GM12878 (cell line): Measurements from ENCODE around the gene VARS1. TPM values are rescaled to one million over a fixed set of nuclear protein-coding genes. Genes with fewer than 3 reads are reported as not detected.

ENCODE experiments used
- ATAC-seq: fragments of 200-7000 bp; cut with Tn5 transposase; 3 replicates; pipeline ENCODE4 v1.9.1; 2020; ENCODE audit warnings: mild to moderate bottlenecking, moderate library complexity
- BruUV-seq: library from RNA; stranded (reverse); fragments of 400-500 nt; replicated peaks from 2 replicates; lab custom pipeline; 2021; lab: Mats Ljungman, UMichigan
- CTCF ChIA-PET: fragments of 300-600 bp; sonication (Branson Sonifier 250); formaldehyde crosslinking; extraction: SDS; loops from one replicate; lab custom pipeline; 2021; ENCODE audit warnings: inconsistent platforms; lab: Yijun Ruan, JAX
- POLR2A ChIA-PET: fragments of 350-600 bp; formaldehyde crosslinking; extraction: SDS; loops from one replicate; lab custom pipeline; 2021; ENCODE audit warnings: inconsistent platforms; lab: Charles Lee
- RAD21 ChIA-PET: fragments of 300-600 bp; sonication (Branson Sonifier 250); formaldehyde crosslinking; loops from one replicate; lab custom pipeline; 2023; ENCODE audit warnings: antibody characterized with exemption; ENCODE audit not compliant: unreplicated experiment; lab: Charles Lee
- SMC1A ChIA-PET: fragments of 300-600 bp; sonication (Branson Sonifier 250); formaldehyde crosslinking; loops from one replicate; lab custom pipeline; 2023; ENCODE audit not compliant: unreplicated experiment, uncharacterized antibody; lab: Charles Lee
- DNase-seq: peaks from one replicate; pipeline ENCODE4 v3.0.0-alpha.2; 2011; ENCODE audit warnings: low read depth, low spot score
- FAIRE-seq: peaks from 3 replicates; lab custom pipeline; 2011; peaks lifted over from hg19 to GRCh38; lab: Jason Lieb, UNC
- H2AFZ ChIP-seq: 2 replicates; pipeline ENCODE4 v1.6.0; 2011; ENCODE audit warnings: low read depth, low read length, control low read depth; ENCODE audit not compliant: control insufficient read depth
- H3K27ac ChIP-seq: 2 replicates; pipeline ENCODE4 v1.5.1; 2011; ENCODE audit warnings: control low read depth; ENCODE audit not compliant: control insufficient read depth, insufficient read depth
- H3K27me3 ChIP-seq, 2 experiments: replicated peaks in 1 of 2; 2 replicates each; pipeline versions ENCODE4 v1.6.0 to v1.6.1; 2011; ENCODE audit warnings: low read length in 1 of 2; ENCODE audit not compliant: control insufficient read depth in 2 of 2, insufficient read depth in 2 of 2
- H3K36me3 ChIP-seq, 2 experiments: 2 replicates each; pipeline ENCODE4 v1.5.1; 2011; ENCODE audit warnings: low read length in 1 of 2; ENCODE audit not compliant: control insufficient read depth in 2 of 2, insufficient read depth in 2 of 2
- H3K4me1 ChIP-seq: 2 replicates; pipeline ENCODE4 v1.6.1; 2011; ENCODE audit warnings: mild to moderate bottlenecking, low read length, moderate library complexity, mixed read lengths; ENCODE audit not compliant: control insufficient read depth, insufficient read depth
- H3K4me2 ChIP-seq: 2 replicates; pipeline ENCODE4 v1.6.0; 2011; ENCODE audit warnings: control low read depth; ENCODE audit not compliant: control insufficient read depth, insufficient read depth
- H3K4me3 ChIP-seq: fragments of 200-600 bp; sonication (generic); 2 replicates; pipeline ENCODE4 v1.5.1; 2016
- H3K79me2 ChIP-seq: 2 replicates; pipeline ENCODE4 v1.6.0; 2011; ENCODE audit warnings: low read length; ENCODE audit not compliant: control insufficient read depth, insufficient read depth
- H3K9ac ChIP-seq: 2 replicates; pipeline ENCODE4 v1.8.0; 2011; ENCODE audit warnings: low read length, control low read depth, mixed read lengths; ENCODE audit not compliant: control insufficient read depth, insufficient read depth
- H3K9me3 ChIP-seq: replicated peaks from 3 replicates; pipeline ENCODE4 v1.5.1; 2011; ENCODE audit warnings: mild to moderate bottlenecking, low read length; ENCODE audit not compliant: control insufficient read depth, insufficient read depth
- H4K20me1 ChIP-seq: 2 replicates; pipeline ENCODE4 v1.6.0; 2011; ENCODE audit not compliant: control insufficient read depth, insufficient read depth
- BACH1 ChIP-seq: fragments of 450-650 bp; IDR thresholded peaks from 2 replicates; pipeline ENCODE4 v1.6.1; 2017; ENCODE audit warnings: mild to moderate bottlenecking, borderline replicate concordance
- KDM1A ChIP-seq: fragments of 200-600 bp; sonication (generic); IDR thresholded peaks from 2 replicates; pipeline ENCODE4 v1.6.1; 2016; ENCODE audit warnings: borderline replicate concordance
- PAX5 ChIP-seq: IDR thresholded peaks from 2 replicates; pipeline ENCODE4 v1.6.1; 2011; ENCODE audit warnings: low read depth, low read length, borderline replicate concordance
- PML ChIP-seq: IDR thresholded peaks from 2 replicates; pipeline ENCODE4 v1.6.1; 2012; ENCODE audit warnings: low read length, inconsistent platforms
- YY1 ChIP-seq: IDR thresholded peaks from 2 replicates; pipeline ENCODE4 v1.6.1; 2011; ENCODE audit warnings: low read depth, mild to moderate bottlenecking, low read length
- WGBS: methylation state at CpG from one replicate; pipeline ENCODE4 v1.1.6; 2016; ENCODE audit warnings: low lambda C conversion rate; ENCODE audit not compliant: insufficient replicate concordance, insufficient coverage; ENCODE audit errors: missing lambda C conversion rate; 5-methylcytosine and 5-hydroxymethylcytosine counted together
- in situ Hi-C: fragments of 300-500 bp; cut with MboI; formaldehyde crosslinking; loops from 9 replicates; pipeline ENCODE4 v1.14.3; 2018; ENCODE audit warnings: mixed read lengths
- intact Hi-C: fragments of 100-400 bp; cut with micrococcal nuclease; formaldehyde crosslinking; loops from one replicate; pipeline ENCODE4 v1.14.2; 2022; ENCODE audit not compliant: unreplicated experiment
- polyA plus RNA-seq, 11 experiments: library from polyadenylated mRNA; depleted of rRNA in 4 of 11; unstranded in 6 of 11; stranded (reverse) in 5 of 11; fragments of >200 nt; fragmentation: Nextera tagmentation in 4 of 11; fragmentation: Illumina TruSeq in 1 of 11; extraction: Ambion mirVana in 4 of 11; extraction: Trizol in 1 of 11; gene quantifications; 1 replicate in 1 of 11; 2 replicates in 10 of 11; pipeline versions ENCODE4 v1.2.1 to v1.2.3, GENCODE V29; 2011 to 2016; ENCODE audit warnings: inconsistent platforms in 2 of 11, missing spikeins in 2 of 11, low read depth in 1 of 11
- total RNA-seq, 4 experiments: library from RNA; depleted of rRNA in 3 of 4; stranded (reverse); fragments of >200 nt in 3 of 4; fragmentation: Illumina TruSeq in 1 of 4; extraction: Trizol in 1 of 4; gene quantifications; 2 replicates each; pipeline versions ENCODE4 v1.2.1 to v1.2.3, GENCODE V29; 2013 to 2021
- TF ChIP-seq, protein P1 (sequence below): IDR thresholded peaks from 2 replicates; pipeline ENCODE4 v1.6.1; 2011; ENCODE audit warnings: mild to moderate bottlenecking, low read depth, low read length, moderate library complexity; ENCODE audit not compliant: insufficient replicate concordance
- TF ChIP-seq, protein P2 (sequence below): fragments of 450-650 bp; conservative IDR thresholded peaks from 2 replicates; pipeline ENCODE4 v1.6.1; 2017; ENCODE audit warnings: mild to moderate bottlenecking, moderate library complexity
- TF ChIP-seq, protein P3 (sequence below): IDR thresholded peaks from 2 replicates; pipeline ENCODE4 v1.6.1; 2012; ENCODE audit warnings: mild to moderate bottlenecking, low read depth, low read length
- TF ChIP-seq, protein P4 (sequence below): fragments of 150-350 bp; IDR thresholded peaks from 2 replicates; pipeline ENCODE4 v1.6.1; 2014; ENCODE audit warnings: mild to moderate bottlenecking, low read depth, low read length

The VARS1 gene
- total and polyA plus RNA-seq, 10 of the 15 experiments (the other 5 are each of a cell fraction or from before 2014, with no cell fraction given), result 1.2 to 243 (median 80.7) TPM

DNA sequence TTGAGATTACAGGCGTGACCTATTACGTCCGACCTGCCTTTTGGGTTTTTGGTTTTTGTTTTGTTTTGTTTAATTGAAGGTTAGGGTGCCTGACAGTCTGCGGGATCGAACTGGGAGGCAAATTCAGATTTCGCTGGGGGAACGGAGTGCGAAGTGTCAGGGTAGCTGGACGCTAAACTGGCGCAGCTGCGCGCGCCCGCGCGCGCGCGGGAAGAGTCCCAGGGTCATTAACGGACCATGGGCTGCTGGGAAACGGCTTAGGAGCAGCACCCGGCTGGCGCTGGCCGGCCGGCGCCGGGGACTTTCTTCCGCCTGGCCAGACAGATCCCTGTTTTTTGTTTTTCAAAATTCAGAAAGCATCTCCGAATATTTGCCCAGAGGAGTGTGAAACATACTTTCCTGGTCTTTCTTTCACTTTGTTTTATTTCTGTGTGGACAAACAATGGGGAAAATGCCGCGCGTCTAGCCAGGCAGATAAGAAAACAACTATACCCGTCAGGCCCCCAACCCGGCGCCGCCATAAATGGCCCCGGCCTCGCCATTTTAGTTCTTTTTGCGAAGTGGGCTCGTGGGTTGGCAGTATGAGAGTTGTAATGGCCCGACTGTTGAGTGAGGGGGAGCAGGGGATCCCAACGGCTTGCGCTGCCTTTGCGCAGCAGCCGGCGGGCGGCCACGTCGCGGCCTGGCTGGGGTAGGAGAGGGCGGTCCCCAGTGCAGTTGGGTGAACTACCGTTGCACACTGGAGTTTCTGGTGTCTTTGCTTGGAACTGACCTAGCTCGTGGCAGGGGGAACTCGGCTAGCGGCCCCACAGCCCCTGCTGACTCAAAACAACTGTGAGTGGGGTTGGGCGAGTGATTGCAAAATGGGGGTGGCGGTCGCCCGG, 39.1 kb upstream of the VARS1 start:
- BruUV-seq, result no TSS peak
- Histone ChIP-seq H3K9ac (peak overlapping the region; percentile 90), H3K79me2 (peaks cover 71% of the 10 kb centered on the region), H3K4me1 (peaks cover 20% of the 10 kb centered on the region), H2AFZ (peak overlapping the region; percentile 92), H3K27me3 (no peaks in the 10 kb centered on the region), H3K27ac (peak overlapping the region; percentile 96), H3K4me3 (peak overlapping the region; percentile 82), H4K20me1 (peaks cover 9% of the 10 kb centered on the region), H3K36me3 (peaks cover 8 to 24% of the 10 kb centered on the region in 2 experiments), H3K4me2 (peak overlapping the region; percentile 30), H3K9me3 (no peaks in the 10 kb centered on the region)
- in situ Hi-C loops (loop anchor here (10.0 kb wide), 1 partner anchor 290 kb away; the partner anchor contains the start of genes ATP6V1G2, DDX39B and NFKBIL1), intact Hi-C loops (loop anchor here (2.0 to 5.0 kb wide), 3 partner anchors 28 to 167 kb away; partner anchors contain the start of genes CSNK2B, LY6G5B, NEU1 and VARS1)
- FAIRE-seq (no peak), DNase-seq (peak; percentile 50), ATAC-seq (peak; percentile 72)
- RAD21 ChIA-PET, result interaction anchor here (0.6 to 3.1 kb wide), 4 partner anchors 12 to 388 kb away, joined by 3 to 12 read pairs (median 4); partner anchors contain the start of gene NEU1
- CTCF ChIA-PET, result interaction anchor here (2.8 kb wide), 1 partner anchor 29 kb away, joined by 17 read pairs; the partner anchor contains the start of gene NEU1
- SMC1A ChIA-PET, result interaction anchor here (0.6 to 2.6 kb wide), 6 partner anchors 87 to 720 kb away, joined by 3 to 11 read pairs (median 4); partner anchors contain the start of genes APOM and MSH5
- WGBS, result 1% methylated on average over 56 of the region's 59 CpGs
- POLR2A ChIA-PET, result interaction anchor here (0.6 to 10.9 kb wide), 11 partner anchors 9 to 266 kb away, joined by 3 to 122 read pairs (median 3); partner anchors contain the start of genes CLIC1, GPANK1, LSM2 and MSH5
- TF ChIP-seq PAX5 (0 out of 2 replicates have a peak, but pooled peaks have one; percentile 18), PML (peak; percentile 99), BACH1 (peak; percentile 71), YY1 (peak; percentile 98), KDM1A (no peak)
- TF ChIP-seq, protein P1, sequence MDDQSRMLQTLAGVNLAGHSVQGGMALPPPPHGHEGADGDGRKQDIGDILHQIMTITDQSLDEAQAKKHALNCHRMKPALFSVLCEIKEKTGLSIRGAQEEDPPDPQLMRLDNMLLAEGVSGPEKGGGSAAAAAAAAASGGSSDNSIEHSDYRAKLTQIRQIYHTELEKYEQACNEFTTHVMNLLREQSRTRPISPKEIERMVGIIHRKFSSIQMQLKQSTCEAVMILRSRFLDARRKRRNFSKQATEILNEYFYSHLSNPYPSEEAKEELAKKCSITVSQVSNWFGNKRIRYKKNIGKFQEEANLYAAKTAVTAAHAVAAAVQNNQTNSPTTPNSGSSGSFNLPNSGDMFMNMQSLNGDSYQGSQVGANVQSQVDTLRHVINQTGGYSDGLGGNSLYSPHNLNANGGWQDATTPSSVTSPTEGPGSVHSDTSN, result no peak
- TF ChIP-seq, protein P2, sequence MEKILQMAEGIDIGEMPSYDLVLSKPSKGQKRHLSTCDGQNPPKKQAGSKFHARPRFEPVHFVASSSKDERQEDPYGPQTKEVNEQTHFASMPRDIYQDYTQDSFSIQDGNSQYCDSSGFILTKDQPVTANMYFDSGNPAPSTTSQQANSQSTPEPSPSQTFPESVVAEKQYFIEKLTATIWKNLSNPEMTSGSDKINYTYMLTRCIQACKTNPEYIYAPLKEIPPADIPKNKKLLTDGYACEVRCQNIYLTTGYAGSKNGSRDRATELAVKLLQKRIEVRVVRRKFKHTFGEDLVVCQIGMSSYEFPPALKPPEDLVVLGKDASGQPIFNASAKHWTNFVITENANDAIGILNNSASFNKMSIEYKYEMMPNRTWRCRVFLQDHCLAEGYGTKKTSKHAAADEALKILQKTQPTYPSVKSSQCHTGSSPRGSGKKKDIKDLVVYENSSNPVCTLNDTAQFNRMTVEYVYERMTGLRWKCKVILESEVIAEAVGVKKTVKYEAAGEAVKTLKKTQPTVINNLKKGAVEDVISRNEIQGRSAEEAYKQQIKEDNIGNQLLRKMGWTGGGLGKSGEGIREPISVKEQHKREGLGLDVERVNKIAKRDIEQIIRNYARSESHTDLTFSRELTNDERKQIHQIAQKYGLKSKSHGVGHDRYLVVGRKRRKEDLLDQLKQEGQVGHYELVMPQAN, result peak; percentile 96
- TF ChIP-seq, protein P3, sequence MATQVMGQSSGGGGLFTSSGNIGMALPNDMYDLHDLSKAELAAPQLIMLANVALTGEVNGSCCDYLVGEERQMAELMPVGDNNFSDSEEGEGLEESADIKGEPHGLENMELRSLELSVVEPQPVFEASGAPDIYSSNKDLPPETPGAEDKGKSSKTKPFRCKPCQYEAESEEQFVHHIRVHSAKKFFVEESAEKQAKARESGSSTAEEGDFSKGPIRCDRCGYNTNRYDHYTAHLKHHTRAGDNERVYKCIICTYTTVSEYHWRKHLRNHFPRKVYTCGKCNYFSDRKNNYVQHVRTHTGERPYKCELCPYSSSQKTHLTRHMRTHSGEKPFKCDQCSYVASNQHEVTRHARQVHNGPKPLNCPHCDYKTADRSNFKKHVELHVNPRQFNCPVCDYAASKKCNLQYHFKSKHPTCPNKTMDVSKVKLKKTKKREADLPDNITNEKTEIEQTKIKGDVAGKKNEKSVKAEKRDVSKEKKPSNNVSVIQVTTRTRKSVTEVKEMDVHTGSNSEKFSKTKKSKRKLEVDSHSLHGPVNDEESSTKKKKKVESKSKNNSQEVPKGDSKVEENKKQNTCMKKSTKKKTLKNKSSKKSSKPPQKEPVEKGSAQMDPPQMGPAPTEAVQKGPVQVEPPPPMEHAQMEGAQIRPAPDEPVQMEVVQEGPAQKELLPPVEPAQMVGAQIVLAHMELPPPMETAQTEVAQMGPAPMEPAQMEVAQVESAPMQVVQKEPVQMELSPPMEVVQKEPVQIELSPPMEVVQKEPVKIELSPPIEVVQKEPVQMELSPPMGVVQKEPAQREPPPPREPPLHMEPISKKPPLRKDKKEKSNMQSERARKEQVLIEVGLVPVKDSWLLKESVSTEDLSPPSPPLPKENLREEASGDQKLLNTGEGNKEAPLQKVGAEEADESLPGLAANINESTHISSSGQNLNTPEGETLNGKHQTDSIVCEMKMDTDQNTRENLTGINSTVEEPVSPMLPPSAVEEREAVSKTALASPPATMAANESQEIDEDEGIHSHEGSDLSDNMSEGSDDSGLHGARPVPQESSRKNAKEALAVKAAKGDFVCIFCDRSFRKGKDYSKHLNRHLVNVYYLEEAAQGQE, result peak; percentile 50; the same call in 1 of the 2 replicates
- TF ChIP-seq, protein P4, sequence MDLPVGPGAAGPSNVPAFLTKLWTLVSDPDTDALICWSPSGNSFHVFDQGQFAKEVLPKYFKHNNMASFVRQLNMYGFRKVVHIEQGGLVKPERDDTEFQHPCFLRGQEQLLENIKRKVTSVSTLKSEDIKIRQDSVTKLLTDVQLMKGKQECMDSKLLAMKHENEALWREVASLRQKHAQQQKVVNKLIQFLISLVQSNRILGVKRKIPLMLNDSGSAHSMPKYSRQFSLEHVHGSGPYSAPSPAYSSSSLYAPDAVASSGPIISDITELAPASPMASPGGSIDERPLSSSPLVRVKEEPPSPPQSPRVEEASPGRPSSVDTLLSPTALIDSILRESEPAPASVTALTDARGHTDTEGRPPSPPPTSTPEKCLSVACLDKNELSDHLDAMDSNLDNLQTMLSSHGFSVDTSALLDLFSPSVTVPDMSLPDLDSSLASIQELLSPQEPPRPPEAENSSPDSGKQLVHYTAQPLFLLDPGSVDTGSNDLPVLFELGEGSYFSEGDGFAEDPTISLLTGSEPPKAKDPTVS, result no peak
